HepG2 (cell line): ENCODE data around the gene EEIG1.

Experiments used
- CTCF ChIP-seq: sonication (generic); formaldehyde crosslinking; IDR thresholded peaks from 2 replicates; pipeline ENCODE4 v1.5.0; 2020; ENCODE audit warnings: mild to moderate bottlenecking, missing genetic modification reagents, moderate library complexity
- MED13 ChIP-seq: sonication (generic); formaldehyde crosslinking; IDR thresholded peaks from 2 replicates; pipeline ENCODE4 v1.5.0; 2020; ENCODE audit warnings: missing genetic modification reagents
- RAD21 ChIP-seq: fragments of 450-650 bp; formaldehyde crosslinking; IDR thresholded peaks from 2 replicates; pipeline ENCODE4 v1.5.0; 2020; ENCODE audit warnings: mild to moderate bottlenecking
- SAFB2 ChIP-seq: sonication (generic); formaldehyde crosslinking; IDR thresholded peaks from 2 replicates; pipeline ENCODE4 v1.5.1; 2020; ENCODE audit warnings: missing genetic modification reagents, low read depth, mild to moderate bottlenecking, borderline replicate concordance
- TCF7L2 ChIP-seq: IDR thresholded peaks from 2 replicates; pipeline ENCODE4 v1.6.1; 2011; ENCODE audit warnings: mild to moderate bottlenecking, low read depth, low read length, moderate library complexity
- XRCC5 ChIP-seq: fragments of 200-400 bp; formaldehyde crosslinking; optimal IDR thresholded peaks from 2 replicates; pipeline ENCODE3; 2017; ENCODE audit warnings: mild to moderate bottlenecking, low read length
- ZHX2 ChIP-seq, 2 experiments: sonication (generic) in 1 of 2; formaldehyde crosslinking in 1 of 2; IDR thresholded peaks; 2 replicates each; pipeline versions ENCODE4 v1.6.1 to v1.9.0; 2014 to 2022; ENCODE audit warnings: antibody characterized with exemption in 1 of 2, borderline replicate concordance in 1 of 2, inconsistent platforms in 1 of 2, low read depth in 1 of 2, missing genetic modification reagents in 1 of 2
- ZNF263 ChIP-seq: sonication (generic); formaldehyde crosslinking; IDR thresholded peaks from 2 replicates; pipeline ENCODE4 v1.4.0; 2020; ENCODE audit warnings: missing genetic modification reagents

GRCh38 chr9:127982912-127983311 is 2.1 kb upstream of the EEIG1 start:
- TF ChIP-seq CTCF (CRISPR knock-in tag) (no peak), RAD21 (no peak), MED13 (CRISPR knock-in tag) (no peak), XRCC5 (no peak), ZHX2 (IDR thresholded peaks at IDR 0.05; ENCODE audit: low read depth) (no peak), ZHX2 (CRISPR knock-in tag; IDR thresholded peaks at IDR 0.05; ENCODE audit: borderline replicate concordance) (no peak), SAFB2 (CRISPR knock-in tag) (no peak), ZNF263 (CRISPR knock-in tag) (no peak), TCF7L2 (no peak)
